PFSK-1 (cell line): ENCODE data around the gene KSR1.

Experiments
- FOXP2 ChIP-seq: optimal IDR thresholded peaks from 2 replicates; pipeline ENCODE3; 2011; ENCODE audit warnings: borderline replicate concordance, control low read depth, inconsistent platforms; ENCODE audit not compliant: insufficient read depth; ENCODE audit errors: extremely low read length, extremely low read depth
- POLR2AphosphoS5 ChIP-seq: IDR thresholded peaks from 2 replicates; pipeline ENCODE4 v1.6.1; 2012; ENCODE audit warnings: low read depth, mild to moderate bottlenecking, control low read depth, low read length, moderate library complexity
- REST ChIP-seq, 2 experiments: IDR thresholded peaks; 2 replicates each; pipeline versions ENCODE4 v1.6.1 to v1.8.0; 2011 to 2012; ENCODE audit warnings: low read depth in 2 of 2, low read length in 2 of 2, control low read depth in 1 of 2, inconsistent platforms in 1 of 2, mild to moderate bottlenecking in 1 of 2, moderate library complexity in 1 of 2; ENCODE audit not compliant: insufficient read depth in 1 of 2
- SIN3A ChIP-seq: IDR thresholded peaks from 2 replicates; pipeline ENCODE4 v1.6.1; 2012; ENCODE audit warnings: mild to moderate bottlenecking, low read length, moderate library complexity, borderline replicate concordance; ENCODE audit not compliant: insufficient read depth
- TAF1 ChIP-seq: IDR thresholded peaks from 2 replicates; pipeline ENCODE4 v1.6.1; 2012; ENCODE audit warnings: low read length, control low read depth, borderline replicate concordance; ENCODE audit not compliant: insufficient read depth

KSR1 gene

GRCh38 chr17:27466376-27466742 lies 10.1 kb downstream of the KSR1 start:
- TF ChIP-seq REST (IDR thresholded peaks at IDR 0.05; ENCODE audit: insufficient read depth in 1 of 2, low read depth in 2 of 2, low read length in 2 of 2) (no peak), FOXP2 (no peak), TAF1 (no peak), SIN3A (no peak), POLR2AphosphoS5 (no peak)

GRCh38 chr17:27466743-27467375 lies 10.6 kb downstream of the KSR1 start:
- TF ChIP-seq POLR2AphosphoS5 = no peak
- TF ChIP-seq REST (IDR thresholded peaks at IDR 0.05; ENCODE audit: insufficient read depth in 1 of 2, low read depth in 2 of 2, low read length in 2 of 2) = no peak
- TF ChIP-seq TAF1 = no peak
- no peak for TF ChIP-seq FOXP2
- TF ChIP-seq SIN3A = no peak

GRCh38 chr17:27469256-27469655 lies 13.0 kb downstream of the KSR1 start:
- TF ChIP-seq SIN3A = no peak
- TF ChIP-seq REST (IDR thresholded peaks at IDR 0.05; ENCODE audit: insufficient read depth in 1 of 2, low read depth in 2 of 2, low read length in 2 of 2) = no peak

- TF ChIP-seq REST (IDR thresholded peaks at IDR 0.05; ENCODE audit: insufficient read depth in 1 of 2, low read depth in 2 of 2, low read length in 2 of 2) (no peak), TAF1 (no peak), SIN3A (no peak), FOXP2 (no peak), POLR2AphosphoS5 (no peak)
Measured at GRCh38 chr17:27471321-27472269, 15.3 kb downstream of the KSR1 start.
